Measurements from ENCODE around the gene CHCHD5. TPM values are rescaled to one million over a fixed set of nuclear protein-coding genes. Genes with fewer than 3 reads are reported as not detected.

Gene CHCHD5
- total and polyA plus RNA-seq, 2 of the 8 experiments (the other 6 are each of a cell fraction or from before 2014, with no cell fraction given) = 27.2 to 71.5 TPM

- peak; percentile 100 for TF ChIP-seq KDM1A (IDR thresholded peaks at IDR 0.05; ENCODE audit: borderline replicate concordance, low read length)
- no peak; the same call in 1 of the 2 replicates for TF ChIP-seq YY1 (IDR thresholded peaks at IDR 0.05; ENCODE audit: low read depth, low read length)
- TF ChIP-seq TAF1 (IDR thresholded peaks at IDR 0.05; ENCODE audit: low read depth, low read length) = peak; percentile 69; the same call in 1 of the 2 replicates
- peak; percentile 99 for TF ChIP-seq MAX (IDR thresholded peaks at IDR 0.05)
- no peak for TF ChIP-seq FOSL1 (IDR thresholded peaks at IDR 0.05; ENCODE audit: insufficient read depth, low read depth, low read length)
- no peak for TF ChIP-seq EZH2 (IDR thresholded peaks at IDR 0.05; ENCODE audit: low read depth, low read length, severe bottlenecking)
- TF ChIP-seq RBBP5 (IDR thresholded peaks at IDR 0.05; ENCODE audit: borderline replicate concordance, low read depth, low read length) = peak; percentile 100
- peak; percentile 64 for TF ChIP-seq POLR2AphosphoS5 (IDR thresholded peaks at IDR 0.05; ENCODE audit: low read depth, low read length)
- peak; percentile 38 to 60 for TF ChIP-seq POLR2A (IDR thresholded peaks at IDR 0.05; ENCODE audit: control extremely low read depth in 1 of 2, low read depth in 2 of 2, low read length in 2 of 2)
- no peak for TF ChIP-seq RNF2 (IDR thresholded peaks at IDR 0.05; ENCODE audit: borderline replicate concordance, low read depth, low read length, missing control alignments, poor library complexity, severe bottlenecking)
- TF ChIP-seq CHD2 (IDR thresholded peaks at IDR 0.05; ENCODE audit: low read length) = peak; percentile 83
- 0 out of 2 replicates have a peak, but pooled peaks have one; percentile 41 for TF ChIP-seq GTF2F1 (IDR thresholded peaks at IDR 0.05; ENCODE audit: borderline replicate concordance, low read depth, low read length)
- TF ChIP-seq ASH2L (IDR thresholded peaks at IDR 0.05; ENCODE audit: low read length) = peak; percentile 100
- TF ChIP-seq SAP30 (IDR thresholded peaks at IDR 0.05; ENCODE audit: insufficient read depth, insufficient replicate concordance, low read length) = peak; percentile 91
- TF ChIP-seq SRF (IDR thresholded peaks at IDR 0.05; ENCODE audit: low read depth, low read length) = no peak
- TF ChIP-seq CREB1 (IDR thresholded peaks at IDR 0.05) = peak; percentile 68
- no peak for TF ChIP-seq ZNF274 (IDR thresholded peaks at IDR 0.05; ENCODE audit: borderline replicate concordance, extremely low read depth, low read length)
- peak; percentile 96 for TF ChIP-seq GABPA (IDR thresholded peaks at IDR 0.05; ENCODE audit: borderline replicate concordance, insufficient read depth, low read length)
- no peak for TF ChIP-seq RFX5 (IDR thresholded peaks at IDR 0.05; ENCODE audit: borderline replicate concordance, low read depth, low read length)
- peak; percentile 51; the same call in 1 of the 2 replicates for TF ChIP-seq TCF12 (IDR thresholded peaks at IDR 0.05; ENCODE audit: low read depth, low read length)
- TF ChIP-seq TAF7 (optimal IDR thresholded peaks at IDR 0.05; ENCODE audit: borderline replicate concordance, low read depth, low read length) = peak; percentile 23
- peak in 1 of 2 experiments; percentile 96; a peak in 2 of 4 replicates for TF ChIP-seq HDAC2 (IDR thresholded peaks at IDR 0.05; ENCODE audit: borderline replicate concordance in 1 of 2, low read depth in 2 of 2, low read length in 2 of 2)
These were observed 42.1 kb upstream of the CHCHD5 start, which contains the start of gene POLR1B (continued) for GRCh38 chr2:112542123-112542983.

Data from H1 (cell line).